ENCODE results near the gene NOP14.

GRCh38 chr4:2905544-2905943 lies 57.7 kb downstream of the NOP14 start:
- TF ChIP-seq, protein P1, sequence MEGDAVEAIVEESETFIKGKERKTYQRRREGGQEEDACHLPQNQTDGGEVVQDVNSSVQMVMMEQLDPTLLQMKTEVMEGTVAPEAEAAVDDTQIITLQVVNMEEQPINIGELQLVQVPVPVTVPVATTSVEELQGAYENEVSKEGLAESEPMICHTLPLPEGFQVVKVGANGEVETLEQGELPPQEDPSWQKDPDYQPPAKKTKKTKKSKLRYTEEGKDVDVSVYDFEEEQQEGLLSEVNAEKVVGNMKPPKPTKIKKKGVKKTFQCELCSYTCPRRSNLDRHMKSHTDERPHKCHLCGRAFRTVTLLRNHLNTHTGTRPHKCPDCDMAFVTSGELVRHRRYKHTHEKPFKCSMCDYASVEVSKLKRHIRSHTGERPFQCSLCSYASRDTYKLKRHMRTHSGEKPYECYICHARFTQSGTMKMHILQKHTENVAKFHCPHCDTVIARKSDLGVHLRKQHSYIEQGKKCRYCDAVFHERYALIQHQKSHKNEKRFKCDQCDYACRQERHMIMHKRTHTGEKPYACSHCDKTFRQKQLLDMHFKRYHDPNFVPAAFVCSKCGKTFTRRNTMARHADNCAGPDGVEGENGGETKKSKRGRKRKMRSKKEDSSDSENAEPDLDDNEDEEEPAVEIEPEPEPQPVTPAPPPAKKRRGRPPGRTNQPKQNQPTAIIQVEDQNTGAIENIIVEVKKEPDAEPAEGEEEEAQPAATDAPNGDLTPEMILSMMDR (IDR thresholded peaks at IDR 0.05): no peak
- no peak for TF ChIP-seq POLR2A (IDR thresholded peaks at IDR 0.05)
